Measurements from ENCODE around the gene CTNNBL1.

DNA sequence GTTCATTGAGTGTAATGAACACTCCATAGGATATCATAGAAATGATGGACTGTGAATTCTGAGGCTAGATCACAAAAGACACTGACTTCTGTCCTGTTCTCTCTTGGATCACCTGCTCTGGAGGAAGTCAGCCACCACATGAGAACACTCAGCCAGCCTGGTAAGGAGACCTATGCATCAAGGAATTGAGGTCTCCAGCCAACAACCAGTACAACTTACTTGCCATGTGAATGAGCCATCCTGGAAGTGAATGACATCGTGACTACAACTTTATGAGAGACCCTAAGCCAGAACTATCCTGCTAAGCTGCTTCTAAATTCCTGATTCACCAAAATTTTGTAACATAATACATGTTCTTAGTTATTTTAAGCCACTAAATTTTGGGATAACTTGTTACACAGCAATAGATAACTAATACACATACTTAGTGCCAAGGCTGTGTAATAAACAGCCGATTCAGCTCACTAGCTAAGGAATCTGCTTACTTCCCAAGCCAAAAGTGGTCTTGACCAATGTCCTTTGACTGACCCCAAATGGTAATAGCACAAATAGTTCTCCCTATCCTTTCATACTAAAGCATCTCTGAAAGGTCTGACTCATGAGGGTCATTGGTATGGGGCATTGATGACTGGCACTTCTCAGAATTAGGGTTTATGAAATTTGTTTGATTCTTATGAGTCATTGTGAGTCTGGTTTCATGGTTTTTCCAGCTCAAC lies 6.9 kb upstream of the CTNNBL1 start:
- TF ChIP-seq EZH2 (IDR thresholded peaks at IDR 0.05; ENCODE audit: insufficient read depth, poor library complexity, severe bottlenecking) (no peak), EZH2phosphoT487 (IDR thresholded peaks at IDR 0.05; ENCODE audit: insufficient read depth, low read depth) (no peak)

Data from GM23248 (cell line).